ENCODE results near the gene SC5D. TPM values are rescaled to one million over a fixed set of nuclear protein-coding genes. Genes with fewer than 3 reads are reported as not detected.

The SC5D gene
- polyA plus RNA-seq, 2 of the 4 experiments (the other 2 are of a cell fraction), result 18.1 to 28.1 TPM

DNA sequence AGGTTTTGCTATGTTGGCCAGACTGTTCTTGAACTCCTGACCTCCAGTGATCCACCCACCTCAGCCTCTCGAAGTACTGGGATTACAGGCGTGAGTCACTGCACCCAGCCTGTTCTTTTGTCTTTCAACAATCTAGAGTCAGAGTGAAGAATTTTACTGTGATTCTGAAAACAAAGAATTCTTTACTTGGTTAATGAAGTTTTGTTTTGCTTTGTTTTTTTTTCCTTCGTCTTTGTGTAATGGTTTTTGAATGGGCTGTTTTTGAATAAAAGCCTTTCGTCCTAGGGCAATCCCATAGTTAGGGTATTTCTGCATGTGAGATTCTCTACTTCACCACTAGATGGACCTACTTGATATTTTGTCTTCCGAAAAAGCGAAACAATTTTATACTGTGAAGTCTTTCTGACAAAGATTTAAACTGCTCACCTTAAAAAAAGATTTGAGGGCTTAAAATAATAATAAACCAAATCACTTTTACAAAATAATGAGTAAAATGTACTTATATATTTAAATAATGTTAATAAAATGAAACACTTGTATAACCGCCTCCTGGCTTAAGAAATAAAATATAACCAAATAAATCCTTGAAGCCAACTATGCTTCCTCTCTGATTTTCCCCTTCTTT, 43.4 kb upstream of the SC5D start:
- Histone ChIP-seq H3K27ac (no peak overlapping the region), H3K9me3 (no peaks in the 10 kb centered on the region), H3K4me2 (peak overlapping the region; percentile 28; the same call in 2 of the 3 replicates), H3K4me3 (no peak overlapping the region), H3K4me1 (no peaks in the 10 kb centered on the region)
- TF ChIP-seq, protein P1, sequence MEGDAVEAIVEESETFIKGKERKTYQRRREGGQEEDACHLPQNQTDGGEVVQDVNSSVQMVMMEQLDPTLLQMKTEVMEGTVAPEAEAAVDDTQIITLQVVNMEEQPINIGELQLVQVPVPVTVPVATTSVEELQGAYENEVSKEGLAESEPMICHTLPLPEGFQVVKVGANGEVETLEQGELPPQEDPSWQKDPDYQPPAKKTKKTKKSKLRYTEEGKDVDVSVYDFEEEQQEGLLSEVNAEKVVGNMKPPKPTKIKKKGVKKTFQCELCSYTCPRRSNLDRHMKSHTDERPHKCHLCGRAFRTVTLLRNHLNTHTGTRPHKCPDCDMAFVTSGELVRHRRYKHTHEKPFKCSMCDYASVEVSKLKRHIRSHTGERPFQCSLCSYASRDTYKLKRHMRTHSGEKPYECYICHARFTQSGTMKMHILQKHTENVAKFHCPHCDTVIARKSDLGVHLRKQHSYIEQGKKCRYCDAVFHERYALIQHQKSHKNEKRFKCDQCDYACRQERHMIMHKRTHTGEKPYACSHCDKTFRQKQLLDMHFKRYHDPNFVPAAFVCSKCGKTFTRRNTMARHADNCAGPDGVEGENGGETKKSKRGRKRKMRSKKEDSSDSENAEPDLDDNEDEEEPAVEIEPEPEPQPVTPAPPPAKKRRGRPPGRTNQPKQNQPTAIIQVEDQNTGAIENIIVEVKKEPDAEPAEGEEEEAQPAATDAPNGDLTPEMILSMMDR (IDR thresholded peaks at IDR 0.05), result peak; percentile 56
- TF ChIP-seq RAD21 (conservative IDR thresholded peaks at IDR 0.05 in 1 of 2, IDR thresholded peaks at IDR 0.05 in 1 of 2) (peak; percentile 36 to 39; a peak in 4 of 5 replicates), KDM1A (IDR thresholded peaks at IDR 0.05; ENCODE audit: low read depth) (no peak), SMC3 (IDR thresholded peaks at IDR 0.05) (peak; percentile 57)
- DNase-seq (ENCODE audit: low read depth in 1 of 2, low spot score in 1 of 2), result peak; percentile 9 to 31
- CTCF ChIA-PET, result interaction anchor here (0.9 to 1.7 kb wide), 2 partner anchors 342 to 343 kb away, joined by 7 to 11 read pairs; no protein-coding TSS in a partner anchor
- WGBS (ENCODE audit: missing lambda C conversion rate), result 27% methylated on average over 7 of the region's 7 CpGs
- peak in 1 of 2 experiments; percentile 60; a peak in 2 of 6 replicates for ATAC-seq
- POLR2A ChIA-PET, result no interaction called here
- FAIRE-seq, result no peak

DNA sequence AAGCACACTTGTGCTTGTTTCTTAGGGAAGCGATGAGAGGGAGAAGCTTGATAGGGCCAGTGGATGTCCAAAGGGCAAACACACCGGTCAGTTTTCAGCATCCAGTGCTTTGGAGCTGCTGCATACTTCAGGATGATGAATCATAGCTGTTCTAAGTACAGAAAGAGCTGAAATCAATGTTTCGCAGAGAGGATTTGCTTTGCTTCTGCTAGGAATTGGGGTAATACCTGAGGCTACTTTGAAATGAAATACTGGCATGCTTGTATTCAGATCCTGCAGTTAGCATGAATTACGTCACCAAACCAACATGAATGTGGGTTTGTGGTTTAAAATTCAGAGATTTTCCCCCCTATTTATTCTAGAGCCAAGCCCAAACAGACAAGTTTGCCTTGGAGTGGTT, 41.7 kb upstream of the SC5D start:
- TF ChIP-seq TP53 (CRISPR knock-in tag; IDR thresholded peaks at IDR 0.05) (no peak), PHF8 (IDR thresholded peaks at IDR 0.05; ENCODE audit: borderline replicate concordance, low read depth) (no peak), RARB (CRISPR knock-in tag; IDR thresholded peaks at IDR 0.05) (no peak), CEBPB (IDR thresholded peaks at IDR 0.05) (no peak), NPAS2 (CRISPR knock-in tag; IDR thresholded peaks at IDR 0.05; ENCODE audit: borderline replicate concordance) (no peak), RNF2 (IDR thresholded peaks at IDR 0.05; ENCODE audit: borderline replicate concordance, low read depth) (no peak), NFE2L2 (conservative IDR thresholded peaks at IDR 0.05; ENCODE audit: low read length) (no peak), HDAC2 (IDR thresholded peaks at IDR 0.05) (no peak), POLR2A (IDR thresholded peaks at IDR 0.05; ENCODE audit: low read length) (no peak), ESRRA (IDR thresholded peaks at IDR 0.05; ENCODE audit: borderline replicate concordance, low read length) (no peak), EHF (CRISPR knock-in tag; IDR thresholded peaks at IDR 0.05) (no peak), ZC3H11A (IDR thresholded peaks at IDR 0.05) (no peak), HOXA7 (CRISPR knock-in tag; IDR thresholded peaks at IDR 0.05) (no peak), CHD4 (IDR thresholded peaks at IDR 0.05; ENCODE audit: borderline replicate concordance) (no peak)
- TF ChIP-seq, protein P2, sequence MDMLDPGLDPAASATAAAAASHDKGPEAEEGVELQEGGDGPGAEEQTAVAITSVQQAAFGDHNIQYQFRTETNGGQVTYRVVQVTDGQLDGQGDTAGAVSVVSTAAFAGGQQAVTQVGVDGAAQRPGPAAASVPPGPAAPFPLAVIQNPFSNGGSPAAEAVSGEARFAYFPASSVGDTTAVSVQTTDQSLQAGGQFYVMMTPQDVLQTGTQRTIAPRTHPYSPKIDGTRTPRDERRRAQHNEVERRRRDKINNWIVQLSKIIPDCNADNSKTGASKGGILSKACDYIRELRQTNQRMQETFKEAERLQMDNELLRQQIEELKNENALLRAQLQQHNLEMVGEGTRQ (IDR thresholded peaks at IDR 0.05), result no peak
- TF ChIP-seq, protein P3, sequence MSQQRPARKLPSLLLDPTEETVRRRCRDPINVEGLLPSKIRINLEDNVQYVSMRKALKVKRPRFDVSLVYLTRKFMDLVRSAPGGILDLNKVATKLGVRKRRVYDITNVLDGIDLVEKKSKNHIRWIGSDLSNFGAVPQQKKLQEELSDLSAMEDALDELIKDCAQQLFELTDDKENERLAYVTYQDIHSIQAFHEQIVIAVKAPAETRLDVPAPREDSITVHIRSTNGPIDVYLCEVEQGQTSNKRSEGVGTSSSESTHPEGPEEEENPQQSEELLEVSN (IDR thresholded peaks at IDR 0.05; ENCODE audit: borderline replicate concordance, low read depth), result no peak
- TF ChIP-seq, protein P1 (IDR thresholded peaks at IDR 0.05), result no peak
- ChIA-PET CTCF (interaction anchor here (0.9 to 1.9 kb wide), 4 partner anchors 31 to 344 kb away, joined by 3 to 11 read pairs (median 4); no protein-coding TSS in a partner anchor), POLR2A (no interaction called here)

More for the DNA sequence above, 41.7 kb upstream of the SC5D start:
- no peak overlapping the region for H3K4me2 ChIP-seq
- no peaks in the 10 kb centered on the region for H3K9me3 ChIP-seq
- DNase-seq (ENCODE audit: low read depth in 1 of 2, low spot score in 1 of 2) (no peak), ATAC-seq (no peak), FAIRE-seq (no peak)
- whole genome bisulfite sequencing (ENCODE audit: missing lambda C conversion rate), result 51% methylated on average over 4 of the region's 4 CpGs
- H3K4me1 ChIP-seq, result no peaks in the 10 kb centered on the region
- H3K4me3 ChIP-seq, result no peak overlapping the region
- no peak overlapping the region for H3K27ac ChIP-seq
